ENCODE results near the gene POLR2L.

POLR2L gene

DNA sequence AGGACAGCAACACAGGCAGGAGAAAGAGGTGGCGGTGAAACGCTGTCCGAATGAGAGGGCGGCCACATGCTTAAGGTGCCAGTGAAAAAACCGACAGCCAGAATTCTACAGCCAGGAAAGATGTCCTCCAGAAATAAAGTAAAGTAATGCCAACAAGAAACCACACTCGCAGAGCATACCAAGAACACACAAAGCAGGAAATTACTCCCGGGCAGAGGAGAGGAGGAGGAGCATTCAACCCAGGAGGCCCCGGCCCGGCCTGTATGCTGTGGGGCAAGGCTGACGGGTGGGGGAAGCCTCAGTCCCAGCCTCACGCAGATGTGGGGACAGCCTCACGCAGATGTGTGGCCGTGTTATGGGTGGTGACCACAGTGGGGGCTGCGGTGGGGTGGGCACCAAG lies 40.3 kb upstream of the POLR2L start:
- Histone ChIP-seq H3K4me1 (ENCODE audit: insufficient read depth, poor library complexity, severe bottlenecking) (no peaks in the 10 kb centered on the region), H3K36me3 (ENCODE audit: low read depth) (peaks cover 23% of the 10 kb centered on the region), H3K9me3 (ENCODE audit: severe bottlenecking) (no peaks in the 10 kb centered on the region), H3K4me3 (ENCODE audit: severe bottlenecking) (no peak overlapping the region), H3K27me3 (ENCODE audit: insufficient read depth, poor library complexity, severe bottlenecking) (no peaks in the 10 kb centered on the region), H3K27ac (ENCODE audit: poor library complexity, severe bottlenecking) (no peak overlapping the region)
- TF ChIP-seq, protein P1, sequence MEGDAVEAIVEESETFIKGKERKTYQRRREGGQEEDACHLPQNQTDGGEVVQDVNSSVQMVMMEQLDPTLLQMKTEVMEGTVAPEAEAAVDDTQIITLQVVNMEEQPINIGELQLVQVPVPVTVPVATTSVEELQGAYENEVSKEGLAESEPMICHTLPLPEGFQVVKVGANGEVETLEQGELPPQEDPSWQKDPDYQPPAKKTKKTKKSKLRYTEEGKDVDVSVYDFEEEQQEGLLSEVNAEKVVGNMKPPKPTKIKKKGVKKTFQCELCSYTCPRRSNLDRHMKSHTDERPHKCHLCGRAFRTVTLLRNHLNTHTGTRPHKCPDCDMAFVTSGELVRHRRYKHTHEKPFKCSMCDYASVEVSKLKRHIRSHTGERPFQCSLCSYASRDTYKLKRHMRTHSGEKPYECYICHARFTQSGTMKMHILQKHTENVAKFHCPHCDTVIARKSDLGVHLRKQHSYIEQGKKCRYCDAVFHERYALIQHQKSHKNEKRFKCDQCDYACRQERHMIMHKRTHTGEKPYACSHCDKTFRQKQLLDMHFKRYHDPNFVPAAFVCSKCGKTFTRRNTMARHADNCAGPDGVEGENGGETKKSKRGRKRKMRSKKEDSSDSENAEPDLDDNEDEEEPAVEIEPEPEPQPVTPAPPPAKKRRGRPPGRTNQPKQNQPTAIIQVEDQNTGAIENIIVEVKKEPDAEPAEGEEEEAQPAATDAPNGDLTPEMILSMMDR (IDR thresholded peaks at IDR 0.05; ENCODE audit: poor library complexity, severe bottlenecking): no peak
- ATAC-seq (ENCODE audit: low read depth) (no peak; the same call in 2 of the 3 replicates), DNase-seq (ENCODE audit: low spot score) (no peak)

DNA sequence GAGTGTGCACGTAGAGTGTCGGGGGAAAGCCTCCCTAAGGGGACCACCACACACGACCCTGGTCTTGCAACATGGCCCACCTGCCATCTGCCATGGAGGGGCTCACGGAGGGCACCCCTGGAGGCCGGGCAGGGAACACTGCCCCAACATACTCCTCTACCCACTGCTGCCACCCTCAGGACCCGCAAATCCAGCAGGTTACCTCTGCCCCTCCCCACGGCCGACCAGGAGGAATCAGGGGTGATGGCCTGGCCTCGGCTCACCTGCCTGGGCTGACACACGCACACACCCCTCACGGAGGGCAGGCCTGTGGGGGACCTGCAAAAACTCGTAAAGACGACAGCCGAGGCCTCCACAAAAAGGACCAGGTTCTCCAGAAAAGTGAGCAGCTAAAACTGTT lies 38.1 kb upstream of the POLR2L start:
- TF ChIP-seq, protein P1 (IDR thresholded peaks at IDR 0.05; ENCODE audit: poor library complexity, severe bottlenecking): no peak
- Histone ChIP-seq H3K4me1 (ENCODE audit: insufficient read depth, poor library complexity, severe bottlenecking) (no peaks in the 10 kb centered on the region), H3K36me3 (ENCODE audit: low read depth) (peaks cover 20% of the 10 kb centered on the region), H3K27me3 (ENCODE audit: insufficient read depth, poor library complexity, severe bottlenecking) (no peaks in the 10 kb centered on the region), H3K27ac (ENCODE audit: poor library complexity, severe bottlenecking) (no peak overlapping the region), H3K9me3 (ENCODE audit: severe bottlenecking) (no peaks in the 10 kb centered on the region), H3K4me3 (ENCODE audit: severe bottlenecking) (no peak overlapping the region)
- no peak for DNase-seq (ENCODE audit: low spot score)
- ATAC-seq (ENCODE audit: low read depth): no peak

DNA sequence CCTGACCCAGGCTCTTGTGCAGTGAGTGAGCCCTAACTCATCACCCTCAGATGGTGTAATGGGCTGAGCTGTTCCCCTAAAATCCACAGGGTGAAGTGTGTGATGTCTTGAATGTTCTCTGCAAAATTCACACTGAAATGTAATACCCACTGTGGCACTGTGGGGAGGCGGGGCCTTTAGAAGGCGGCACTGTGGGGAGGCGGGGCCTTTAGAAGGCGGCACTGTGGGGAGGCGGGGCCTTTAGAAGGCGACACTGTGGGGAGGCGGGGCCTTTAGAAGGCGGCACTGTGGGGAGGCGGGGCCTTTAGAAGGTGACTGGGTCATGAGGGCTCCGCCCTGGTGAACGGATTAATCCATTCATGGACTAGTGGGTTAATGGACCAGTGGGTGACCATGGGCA lies 35.2 kb upstream of the POLR2L start:
- DNase-seq (ENCODE audit: low spot score): no peak
- H3K9me3 ChIP-seq (ENCODE audit: severe bottlenecking): no peaks in the 10 kb centered on the region
- H3K27me3 ChIP-seq (ENCODE audit: insufficient read depth, poor library complexity, severe bottlenecking): no peaks in the 10 kb centered on the region
- no peaks in the 10 kb centered on the region for H3K4me1 ChIP-seq (ENCODE audit: insufficient read depth, poor library complexity, severe bottlenecking)
- H3K27ac ChIP-seq (ENCODE audit: poor library complexity, severe bottlenecking): no peak overlapping the region
- TF ChIP-seq, protein P1 (IDR thresholded peaks at IDR 0.05; ENCODE audit: poor library complexity, severe bottlenecking): no peak
- no peak overlapping the region for H3K4me3 ChIP-seq (ENCODE audit: severe bottlenecking)
- peak; percentile 29 for ATAC-seq (ENCODE audit: low read depth)
- H3K36me3 ChIP-seq (ENCODE audit: low read depth): peaks cover 14% of the 10 kb centered on the region

DNA sequence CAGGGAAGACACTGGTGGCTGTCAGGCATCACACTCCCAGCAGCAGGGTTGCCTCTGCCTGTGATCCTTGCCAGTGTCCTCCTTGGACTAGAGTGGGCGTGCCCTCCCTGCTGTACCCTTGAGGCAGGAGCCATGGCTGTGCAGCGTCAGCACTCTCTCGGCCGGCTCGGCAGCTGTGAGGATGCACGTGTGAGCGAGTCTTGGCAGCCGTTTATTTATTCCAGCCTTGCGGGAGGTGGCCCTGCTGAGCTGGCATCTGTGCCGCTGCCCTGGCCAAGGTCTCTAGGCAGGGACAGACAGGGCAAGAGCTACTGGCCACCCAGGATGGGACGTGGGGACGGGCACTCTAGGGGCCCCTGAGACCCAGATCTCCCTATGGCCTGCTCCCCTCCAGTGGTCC lies 34.2 kb upstream of the POLR2L start:
- H3K36me3 ChIP-seq (ENCODE audit: low read depth): peaks cover 8% of the 10 kb centered on the region
- ATAC-seq (ENCODE audit: low read depth) (peak; percentile 13; the same call in 1 of the 3 replicates), DNase-seq (ENCODE audit: low spot score) (no peak)
- H3K9me3 ChIP-seq (ENCODE audit: severe bottlenecking): no peaks in the 10 kb centered on the region
- TF ChIP-seq, protein P1 (IDR thresholded peaks at IDR 0.05; ENCODE audit: poor library complexity, severe bottlenecking): no peak
- H3K27ac ChIP-seq (ENCODE audit: poor library complexity, severe bottlenecking): no peak overlapping the region
- no peaks in the 10 kb centered on the region for H3K4me1 ChIP-seq (ENCODE audit: insufficient read depth, poor library complexity, severe bottlenecking)
- H3K4me3 ChIP-seq (ENCODE audit: severe bottlenecking): no peak overlapping the region
- no peaks in the 10 kb centered on the region for H3K27me3 ChIP-seq (ENCODE audit: insufficient read depth, poor library complexity, severe bottlenecking)

DNA sequence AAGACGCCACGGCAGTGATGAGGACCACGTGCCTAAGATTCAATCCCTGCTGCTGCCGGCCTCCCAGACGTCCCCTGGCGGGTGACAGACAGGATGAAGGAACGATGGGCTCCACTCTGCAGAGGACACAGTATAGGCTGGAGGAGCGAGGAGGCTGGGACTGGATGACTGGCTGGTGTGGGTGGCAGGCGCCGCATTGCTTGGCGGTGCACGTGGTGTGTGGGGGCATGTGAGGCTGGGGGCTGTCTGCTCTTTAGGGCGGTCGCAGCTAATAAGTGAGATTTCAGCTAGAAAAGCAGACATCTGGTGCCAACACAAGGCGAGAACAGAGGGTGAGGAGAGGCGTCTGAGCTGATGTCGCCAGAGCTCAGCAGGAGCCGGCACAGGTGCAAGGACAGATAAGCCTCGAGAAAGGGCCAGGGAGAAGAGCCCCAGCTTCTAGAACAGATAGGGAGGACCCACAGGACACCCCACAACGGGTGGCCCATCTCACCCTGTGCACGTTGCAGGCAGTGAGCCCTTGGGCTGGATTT lies 33.5 kb upstream of the POLR2L start:
- DNase-seq (ENCODE audit: low spot score) (no peak), ATAC-seq (ENCODE audit: low read depth) (no peak)
- TF ChIP-seq, protein P1 (IDR thresholded peaks at IDR 0.05; ENCODE audit: poor library complexity, severe bottlenecking): no peak
- H3K9me3 ChIP-seq (ENCODE audit: severe bottlenecking): no peaks in the 10 kb centered on the region
- no peak overlapping the region for H3K27ac ChIP-seq (ENCODE audit: poor library complexity, severe bottlenecking)
- H3K27me3 ChIP-seq (ENCODE audit: insufficient read depth, poor library complexity, severe bottlenecking): no peaks in the 10 kb centered on the region
- peaks cover 8% of the 10 kb centered on the region for H3K36me3 ChIP-seq (ENCODE audit: low read depth)
- H3K4me3 ChIP-seq (ENCODE audit: severe bottlenecking): no peak overlapping the region
- no peaks in the 10 kb centered on the region for H3K4me1 ChIP-seq (ENCODE audit: insufficient read depth, poor library complexity, severe bottlenecking)
